Renal cortex interstitium (tissue), 15 donors: ENCODE results near the gene RSPO4. TPM values are rescaled to one million over a fixed set of nuclear protein-coding genes. Genes with fewer than 3 reads are reported as not detected.
"Not testable (repeated sequence)": the region's sequence is repeated elsewhere in the genome, so short reads cannot be mapped to it uniquely, and the experiment has no call there.

Experiments used
- DNase-seq, 11 donors: peaks; one replicate each; pipeline ENCODE4 v3.0.0-alpha.2; 2013; ENCODE audit warnings: low read depth in 9 of 11, low spot score in 4 of 11; ENCODE audit errors: extremely low read depth in 1 of 11
- long read RNA-seq, 16 experiments: transcript quantifications; one replicate each; lab custom pipeline, GENCODE V29; 2026
- polyA plus RNA-seq, 3 donors: library from polyadenylated mRNA; unstranded; fragments of 120-200 nt; gene quantifications; one replicate each; pipeline ENCODE4 v1.2.1, GENCODE V29; 2013; ENCODE audit not compliant: insufficient read length in 3 of 3

Gene RSPO4
- 1 to 10 TPM; 1.3 to 1.9 (median 1.9) TPM for polyA plus RNA-seq
- long read RNA-seq, donor 1, result 0 reads
- long read RNA-seq, donor 2, result 0 reads
- long read RNA-seq, donor 3, partial matches to known transcripts, result 247 of 272 reads
- long read RNA-seq, donor 3, other reads (novel, unspliced or antisense), result 25 of 272 reads
- long read RNA-seq, donor 4, result 0 reads
- long read RNA-seq, donor 5, partial matches to known transcripts, result 0 of 1 reads
- long read RNA-seq, donor 5, other reads (novel, unspliced or antisense), result 0 of 1 reads
- long read RNA-seq, donor 6, result 0 reads
- long read RNA-seq, donor 7, result 0 reads
- long read RNA-seq, donor 8, result 0 reads
- long read RNA-seq, donor 9, result 0 reads
- long read RNA-seq, donor 10, result 0 reads
- long read RNA-seq, donor 11, result 0 reads
- long read RNA-seq, donor 12, result 0 reads
- long read RNA-seq, donor 13, result 0 reads
- long read RNA-seq, donor 14, result 0 reads
- long read RNA-seq, donor 15, result 0 reads
- long read RNA-seq, donor 16, result 0 reads

DNA sequence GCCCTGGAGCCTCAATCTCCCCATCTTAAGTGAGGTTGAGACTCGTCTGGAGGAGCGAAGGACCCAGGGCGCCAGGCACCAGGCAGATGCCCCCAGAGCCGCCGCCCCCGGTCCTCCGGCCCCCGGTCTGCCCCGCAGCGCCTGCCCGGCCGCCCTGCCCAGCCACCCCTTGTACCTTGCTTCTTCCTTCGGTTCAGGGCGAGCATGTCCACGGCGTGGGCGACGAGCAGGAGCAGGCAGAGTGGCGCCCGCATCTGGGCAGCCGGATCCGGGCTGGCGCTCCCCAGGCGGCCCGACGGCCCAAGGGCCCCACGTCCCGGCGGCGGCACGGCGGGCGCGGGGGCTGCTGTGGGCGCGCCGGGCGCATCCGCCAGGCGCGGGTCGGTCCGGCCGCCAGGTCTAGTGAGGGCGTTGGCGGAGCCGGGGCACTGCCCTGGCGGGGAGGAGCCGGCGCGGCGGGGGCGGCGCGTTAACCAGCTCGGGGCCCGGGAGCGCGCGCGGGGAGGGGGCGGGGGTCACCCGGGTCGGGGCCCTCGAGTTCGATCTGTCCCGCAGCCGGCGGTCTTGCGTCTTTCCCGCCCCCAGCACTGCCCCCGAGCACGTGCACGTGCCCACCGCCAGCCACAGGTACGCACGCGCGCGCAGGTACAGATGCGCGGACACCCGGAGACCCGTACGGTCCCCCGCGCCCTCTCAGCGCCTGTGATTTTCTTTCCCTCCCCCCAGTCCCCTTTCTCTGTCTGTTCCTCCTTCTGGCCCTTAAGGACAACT lies at the start of gene RSPO4:
Gene RSPO4, minus strand, starts transcription at position 401 of the 771 bp plus-strand sequence. Its CDS starts 147 bp downstream, at position 254.
- DNase-seq, result peak in 1 of 11 donors; percentile 11

DNA sequence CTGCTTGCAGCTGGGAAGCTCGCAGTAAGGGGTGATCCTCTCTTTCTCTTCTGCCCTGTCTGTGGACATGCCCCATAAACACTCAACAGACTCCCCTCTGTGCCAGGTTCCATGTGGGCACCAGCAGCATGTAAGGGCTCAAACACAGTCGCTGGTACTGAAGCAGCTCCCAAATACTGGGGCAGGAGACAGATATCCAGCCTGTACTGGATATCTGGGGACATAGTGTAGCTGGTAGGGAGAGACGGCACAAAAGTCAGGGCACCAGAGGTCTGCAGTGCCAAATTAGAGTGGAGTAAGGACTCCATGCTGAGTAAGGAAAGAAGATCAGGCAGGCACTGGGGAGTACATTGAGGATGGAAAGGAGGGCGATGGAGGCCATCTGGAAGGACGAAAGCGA lies 48.3 kb upstream of the RSPO4 start:
- DNase-seq, result no peak

DNA sequence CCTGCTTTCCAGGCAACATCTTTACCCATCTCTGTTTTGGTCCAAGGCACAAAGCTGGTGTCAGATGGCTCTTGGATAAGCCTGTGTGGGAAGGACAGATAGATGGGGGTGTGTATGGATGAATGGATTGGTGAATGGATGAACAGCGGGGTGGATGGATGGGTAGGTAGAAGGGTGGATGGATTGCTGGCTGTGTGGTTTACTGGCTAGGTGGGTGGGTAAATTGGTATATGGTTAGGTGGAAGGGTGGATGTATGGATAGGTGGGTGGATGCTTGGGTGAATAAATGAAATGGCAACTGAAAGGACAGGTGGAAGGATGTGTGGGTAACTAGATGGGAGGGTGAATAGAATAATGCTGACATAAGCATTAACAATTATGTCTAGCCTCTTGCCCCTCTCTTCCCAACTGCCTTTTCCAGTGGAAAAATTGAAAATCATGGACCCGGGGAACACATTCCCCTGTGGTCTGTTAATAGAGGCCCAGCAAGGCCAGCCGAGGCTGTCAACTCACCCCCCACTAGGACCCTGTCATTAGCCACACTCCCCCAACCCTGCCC lies 43.8 kb upstream of the RSPO4 start:
- no peak for DNase-seq

DNA sequence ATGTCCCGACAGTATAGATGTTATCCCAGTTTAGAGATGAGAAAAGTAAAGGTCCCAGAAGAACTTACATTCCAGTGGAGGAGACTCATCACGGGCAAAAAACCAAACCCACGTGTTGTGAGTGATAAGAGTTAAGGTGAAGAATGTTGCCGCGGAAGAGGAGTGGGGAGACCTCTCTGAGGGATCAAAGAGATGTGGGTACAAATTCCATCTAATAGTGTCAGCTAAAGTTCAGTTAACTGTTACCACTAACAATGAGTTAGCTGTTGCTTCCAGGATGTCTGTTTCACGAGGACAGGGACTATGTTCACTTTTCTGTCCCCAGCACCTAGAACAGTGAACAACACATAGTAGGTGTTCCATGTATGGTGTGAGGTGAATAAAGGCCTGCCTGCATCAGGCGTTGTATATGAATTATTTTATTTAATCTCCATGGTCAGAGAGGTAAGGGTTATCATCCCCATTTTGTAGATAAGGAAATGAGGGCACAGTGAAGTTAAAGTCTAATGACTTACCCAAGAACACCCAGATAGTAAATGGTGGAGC lies 39.8 kb upstream of the RSPO4 start:
- DNase-seq, result no peak

DNA sequence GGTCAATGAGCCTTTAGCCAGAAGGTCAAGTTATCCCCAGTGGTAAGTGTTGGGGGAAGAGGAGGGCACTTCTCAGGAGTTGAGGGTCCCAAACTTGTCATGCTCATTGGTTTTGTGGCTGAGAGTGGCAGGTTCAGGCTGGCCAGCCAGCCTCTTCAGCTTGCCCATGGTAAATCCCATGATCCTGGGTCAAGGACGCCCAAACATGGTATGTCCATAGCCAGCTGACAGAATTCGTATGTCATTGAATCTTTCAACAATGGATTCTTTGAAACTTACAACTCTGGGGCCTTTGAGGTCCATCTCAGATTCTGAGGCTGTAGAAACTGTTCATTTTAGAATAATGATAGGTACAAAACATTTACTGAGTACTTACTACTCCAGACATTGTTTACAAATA lies 36.1 kb upstream of the RSPO4 start:
- no peak for DNase-seq

DNA sequence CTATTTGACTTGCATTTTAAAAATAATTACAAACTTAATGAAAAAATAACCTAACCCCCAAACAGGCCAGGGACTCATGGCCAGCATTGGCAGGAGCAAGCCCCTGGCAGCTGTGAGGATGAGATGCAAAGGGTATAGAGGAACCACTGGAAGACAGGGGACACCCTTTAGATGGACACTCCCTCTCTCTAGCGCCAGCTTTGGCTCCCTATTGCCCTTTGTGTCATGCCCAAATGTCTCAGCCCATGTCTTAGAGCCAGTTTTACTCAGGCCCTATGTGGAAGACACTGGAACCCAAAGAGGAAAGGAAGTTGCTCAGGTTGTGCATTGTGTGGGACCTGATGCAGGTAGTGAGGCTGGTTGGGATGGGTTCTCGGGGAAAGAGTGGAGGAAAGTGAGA lies 34.9 kb upstream of the RSPO4 start:
- no peak for DNase-seq

DNA sequence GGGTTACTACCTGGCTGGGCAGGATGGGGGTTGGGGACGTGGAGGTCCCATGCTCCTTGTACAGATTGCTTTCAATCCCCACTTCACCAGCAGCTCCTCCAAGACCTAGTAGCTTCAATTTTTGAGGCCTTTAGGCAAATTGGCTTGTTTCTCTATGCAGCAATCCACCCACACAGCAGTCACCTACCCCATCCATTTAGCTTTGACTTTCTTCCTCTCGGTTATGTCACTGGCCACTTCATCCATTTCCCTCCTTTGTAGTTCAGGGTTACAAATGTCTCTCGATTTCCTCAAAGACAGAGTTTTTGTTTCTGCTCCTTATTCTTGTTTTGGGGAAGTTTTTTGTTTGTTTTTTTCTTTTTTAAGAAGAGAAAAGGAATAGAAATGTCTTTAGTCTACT lies 33.4 kb upstream of the RSPO4 start:
- no peak for DNase-seq

DNA sequence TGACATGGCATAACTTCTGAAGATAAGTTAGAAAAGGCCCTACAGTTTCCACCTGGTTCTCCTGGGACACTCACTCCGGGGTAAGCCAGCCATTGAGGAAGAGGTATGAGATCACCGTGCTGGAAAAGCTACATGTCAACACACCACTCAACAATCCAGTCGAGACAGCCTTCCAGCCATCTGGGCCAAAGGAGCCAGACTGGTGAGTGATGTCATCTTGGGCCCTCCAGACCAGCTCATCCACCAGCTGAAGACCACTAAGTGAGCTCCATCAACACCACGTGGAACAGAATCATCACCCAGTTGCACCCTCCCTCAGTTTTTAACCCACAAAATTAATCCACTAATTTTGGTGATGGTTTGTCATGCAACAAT lies 32.3 kb upstream of the RSPO4 start:
- no peak for DNase-seq

DNA sequence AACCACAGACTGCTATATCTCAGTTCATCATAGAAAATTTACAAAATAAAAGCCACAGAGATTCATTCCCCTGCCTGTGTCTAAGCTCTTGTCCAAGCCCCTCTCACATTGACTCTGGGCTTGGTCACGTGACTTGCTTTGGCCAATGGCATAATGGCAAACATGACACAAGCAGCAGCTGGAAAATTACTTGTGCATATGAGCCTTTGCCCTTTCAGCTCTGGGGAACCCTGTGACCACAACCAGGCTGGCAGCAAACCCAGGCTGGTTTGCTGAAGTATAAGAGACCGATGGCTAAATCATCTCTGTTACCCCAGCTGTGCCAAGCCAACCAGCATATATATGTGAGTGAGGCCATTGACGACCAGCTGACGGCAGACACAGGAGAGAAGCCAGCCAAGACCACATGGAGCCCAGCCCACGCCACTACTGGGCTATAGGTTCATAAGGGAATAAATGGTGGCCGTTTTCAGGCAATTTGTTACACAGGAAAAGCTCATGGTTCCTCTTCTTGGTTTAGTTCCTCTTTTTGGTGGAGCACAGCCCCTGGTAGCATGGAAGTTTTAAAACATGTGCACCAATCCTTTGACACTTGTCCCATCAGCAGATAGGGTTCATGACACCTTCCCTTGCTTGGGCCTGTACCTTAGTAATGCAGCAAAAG lies 31.8 kb upstream of the RSPO4 start:
- DNase-seq, result no peak

DNA sequence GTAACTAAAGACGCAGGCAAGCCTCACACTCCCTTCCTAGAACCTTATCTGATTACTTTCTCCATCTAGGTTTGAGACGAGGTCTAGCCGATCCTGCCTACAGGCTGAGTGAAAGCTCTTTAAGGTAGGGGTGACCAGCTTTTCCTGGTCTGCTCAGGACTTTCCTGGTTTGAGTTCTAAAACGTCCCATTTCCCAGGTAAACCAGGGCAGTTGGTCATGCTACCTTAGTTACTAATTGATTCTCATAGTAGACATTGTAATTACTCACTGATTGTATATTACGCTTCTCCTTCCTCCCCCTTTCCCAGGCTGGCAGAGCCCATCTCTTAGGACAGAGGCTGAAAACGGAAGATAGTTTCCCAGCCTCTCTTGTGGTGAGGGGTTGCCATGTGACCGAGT lies 27.9 kb upstream of the RSPO4 start:
- DNase-seq, result no peak

DNA sequence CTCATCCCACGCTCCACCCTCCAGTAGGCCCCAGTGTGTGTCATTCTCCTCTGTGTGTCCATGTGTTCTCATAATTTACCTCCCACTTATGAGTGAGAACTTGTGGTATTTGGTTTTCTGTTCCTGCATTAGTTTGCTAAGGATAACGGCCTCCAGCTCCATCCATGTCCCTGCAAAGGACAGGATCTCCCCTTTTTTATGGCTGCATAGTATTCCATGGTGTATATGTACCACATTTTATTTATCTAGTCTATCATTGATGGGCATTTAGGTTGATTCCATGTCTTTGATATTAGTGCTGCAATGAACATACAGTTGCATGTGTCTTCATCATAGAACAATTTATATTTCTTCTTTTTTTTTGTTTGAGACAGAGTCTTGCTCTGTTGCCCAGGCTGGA lies 24.1 kb upstream of the RSPO4 start:
- not testable (repeated sequence) for DNase-seq

DNA sequence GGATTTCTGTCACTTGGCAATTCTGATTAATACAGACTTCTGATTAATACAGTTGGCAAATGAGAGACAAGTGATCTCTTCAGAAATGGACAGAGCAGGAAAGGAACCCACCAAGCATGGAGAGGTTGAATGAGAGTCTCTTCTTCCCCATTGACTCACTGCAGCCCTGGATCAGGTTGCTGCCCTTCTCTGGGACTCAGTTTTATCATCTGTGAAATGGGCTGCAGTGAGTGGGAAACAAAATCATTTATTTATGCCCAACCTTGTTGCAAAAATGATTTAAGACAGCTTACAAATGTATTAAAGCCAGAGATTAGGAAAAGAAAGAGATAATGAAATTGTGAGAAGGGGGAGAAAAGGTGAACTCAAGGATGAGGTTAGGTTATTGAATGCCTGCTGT lies 20.8 kb upstream of the RSPO4 start:
- DNase-seq, result no peak

DNA sequence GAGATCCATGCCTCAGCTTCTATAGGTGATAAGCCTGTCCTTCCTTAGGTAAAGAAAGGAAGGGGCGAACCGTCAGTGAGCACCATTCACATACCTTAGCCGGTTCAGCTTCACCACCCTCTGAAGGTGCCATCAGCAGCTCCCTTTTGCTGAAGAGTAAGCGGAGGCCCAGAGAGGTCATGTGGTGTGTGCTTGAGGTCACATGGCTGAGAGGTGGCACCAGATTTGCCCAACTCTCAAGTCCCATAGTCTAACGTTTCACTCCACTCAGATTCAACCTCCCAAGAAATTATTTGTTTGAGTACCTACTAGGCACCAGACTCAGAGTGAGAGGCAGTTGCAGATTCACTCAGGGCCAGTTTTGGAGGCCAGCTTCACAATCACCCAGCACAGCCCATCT lies 18.5 kb upstream of the RSPO4 start:
- no peak for DNase-seq

DNA sequence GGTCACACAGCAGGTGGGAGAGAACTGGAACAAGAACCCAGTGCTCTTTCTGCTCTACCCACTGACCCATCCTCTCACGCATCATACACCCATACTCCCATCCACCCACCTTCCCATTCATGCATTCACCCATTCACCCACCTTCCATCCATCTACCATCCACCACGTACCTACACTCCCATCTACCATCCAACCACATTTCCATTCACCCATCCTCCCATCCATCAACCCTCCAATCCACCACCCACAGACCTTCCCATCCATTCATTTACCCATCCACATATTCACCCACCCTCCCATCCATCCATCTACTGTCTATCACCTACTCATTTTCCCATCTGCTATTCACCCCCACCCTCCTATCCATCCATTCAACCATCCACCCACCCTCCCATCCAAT lies 17.2 kb upstream of the RSPO4 start:
- no peak for DNase-seq

DNA sequence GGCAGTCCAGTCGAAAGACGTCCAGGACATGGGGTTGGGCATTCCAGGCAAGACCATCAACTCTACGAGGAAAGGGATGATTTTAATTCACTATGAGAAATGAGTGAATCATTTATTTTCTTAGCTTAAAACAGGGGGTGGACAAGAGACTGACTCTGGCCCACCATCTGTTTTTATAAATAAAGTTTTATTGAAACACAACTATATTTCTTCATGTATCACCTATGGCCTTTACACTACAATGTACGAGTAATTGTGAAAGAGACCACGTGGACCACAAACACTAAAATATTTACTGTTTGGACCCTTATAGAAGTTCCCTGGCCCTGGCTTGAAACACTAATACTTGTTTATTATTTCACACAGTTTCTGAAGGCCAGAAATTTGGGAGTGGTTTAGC lies 15.6 kb upstream of the RSPO4 start:
- DNase-seq, result no peak

DNA sequence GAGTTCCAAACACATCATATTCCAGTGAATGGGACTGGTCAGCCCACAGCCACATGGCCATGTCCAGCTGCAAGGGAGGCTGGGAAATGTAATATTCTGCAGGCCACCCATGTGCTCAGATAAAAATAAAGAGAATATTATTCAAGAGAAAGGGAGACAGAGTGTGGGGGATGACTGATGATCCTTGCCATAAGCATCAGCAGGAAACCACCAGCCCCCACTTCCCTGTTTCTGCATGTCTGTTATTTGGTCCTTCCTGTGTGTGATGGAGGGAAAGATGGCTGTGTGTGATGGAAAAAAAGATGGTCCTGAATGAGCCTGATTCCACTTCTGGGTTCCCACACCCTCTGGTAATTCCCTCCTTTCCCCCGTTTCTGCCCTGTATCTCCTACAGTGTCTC lies 13.1 kb upstream of the RSPO4 start:
- DNase-seq, result no peak

DNA sequence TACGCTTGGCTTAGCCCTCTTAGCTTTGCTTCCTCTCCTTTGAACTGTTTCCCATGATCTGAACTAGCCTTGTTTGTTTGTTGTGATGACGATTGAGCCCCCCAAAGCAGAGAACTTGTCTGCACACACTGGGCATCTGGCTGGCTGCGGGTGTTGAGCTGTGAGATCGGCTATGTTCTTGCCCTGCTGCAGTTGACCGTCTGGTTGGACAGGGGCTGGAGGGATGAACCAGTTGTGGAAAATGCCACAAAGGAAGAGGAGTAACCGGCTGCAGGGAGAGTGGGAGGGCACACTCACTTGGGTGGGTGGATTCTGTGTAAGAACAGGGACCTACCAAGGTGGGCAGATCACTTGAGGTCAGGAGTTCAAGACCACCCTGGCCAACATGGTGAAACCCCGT lies 12.4 kb upstream of the RSPO4 start:
- DNase-seq, result no peak

DNA sequence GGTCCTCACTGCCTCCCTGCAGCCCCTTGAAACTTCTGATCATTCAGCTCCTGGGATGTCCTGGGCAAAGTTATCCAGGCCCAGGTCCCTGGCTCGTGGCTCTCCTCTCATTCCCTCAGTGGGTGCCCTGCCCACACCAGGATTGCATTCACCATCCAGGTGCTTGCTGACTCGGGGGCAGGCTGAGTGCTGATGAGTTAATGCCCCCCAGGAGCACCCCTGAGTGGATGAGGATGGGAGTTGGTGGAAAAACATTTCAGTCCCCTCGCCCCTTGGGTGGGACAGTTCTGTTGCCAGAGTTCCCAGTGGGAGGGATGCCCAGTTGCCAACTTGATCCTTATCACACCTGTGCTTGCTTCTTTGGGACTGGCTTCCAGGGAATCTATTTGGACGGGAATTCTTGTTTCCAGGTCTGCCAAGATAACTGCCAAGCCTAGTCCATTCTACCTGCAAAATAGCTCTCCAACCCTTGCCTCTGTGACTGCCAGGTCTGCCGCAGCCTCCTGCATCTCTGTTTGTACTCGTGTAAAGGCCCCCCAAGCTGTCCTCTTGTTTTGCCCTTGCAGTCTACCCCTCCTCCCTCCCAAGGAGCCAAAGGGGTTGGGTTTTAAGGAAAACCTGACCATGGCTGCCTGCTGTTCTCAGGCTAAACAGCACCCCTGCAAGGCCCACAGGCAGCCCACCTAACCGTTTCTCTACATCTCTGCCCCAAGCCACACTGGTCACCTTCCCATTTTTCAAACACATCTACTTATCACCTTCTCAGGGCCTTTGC lies 11.6 kb upstream of the RSPO4 start:
- DNase-seq, result no peak
